Astrocyte of the cerebellum (primary cell): ENCODE measurements around the gene FNIP2.

Source experiments
- DNase-seq: peaks from one replicate; pipeline ENCODE4 v3.0.0-alpha.2; 2011; ENCODE audit warnings: low read depth
- H3K4me3 ChIP-seq: 2 replicates; pipeline ENCODE4 v1.5.1; 2011; ENCODE audit warnings: mild to moderate bottlenecking, low read depth, low read length, moderate library complexity
- CTCF ChIP-seq: IDR thresholded peaks from 2 replicates; pipeline ENCODE4 v1.5.1; 2012; ENCODE audit warnings: low read length, low read depth, moderate library complexity, mild to moderate bottlenecking; ENCODE audit errors: missing control alignments
- in situ Hi-C: cut with HindIII; loops from 2 replicates; pipeline ENCODE4 v1.10.0; 2017; ENCODE audit warnings: low sequenced_read_pairs

Gene FNIP2

DNA sequence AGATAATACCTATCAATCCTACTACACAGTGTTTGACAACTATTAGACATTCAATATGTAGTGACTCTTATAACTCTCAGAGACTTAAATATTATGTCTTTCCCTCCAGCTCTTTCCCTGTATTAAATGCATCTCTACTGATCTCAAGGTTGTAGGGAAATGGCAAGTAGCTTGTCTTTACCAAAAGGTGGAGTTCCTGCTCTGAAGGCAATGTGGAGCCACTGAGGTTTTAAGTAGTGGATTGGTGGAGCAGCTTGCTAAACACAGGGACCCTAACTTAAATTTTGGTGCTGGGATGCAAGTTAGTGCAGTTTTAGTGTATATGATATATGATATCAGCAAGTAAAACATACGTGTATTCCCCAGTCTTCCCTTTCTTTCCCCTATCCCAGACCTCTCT lies 13.1 kb downstream of the FNIP2 start:
- DNase-seq, result no peak
- in situ Hi-C loops, result no loop called here
- no peak for TF ChIP-seq CTCF

DNA sequence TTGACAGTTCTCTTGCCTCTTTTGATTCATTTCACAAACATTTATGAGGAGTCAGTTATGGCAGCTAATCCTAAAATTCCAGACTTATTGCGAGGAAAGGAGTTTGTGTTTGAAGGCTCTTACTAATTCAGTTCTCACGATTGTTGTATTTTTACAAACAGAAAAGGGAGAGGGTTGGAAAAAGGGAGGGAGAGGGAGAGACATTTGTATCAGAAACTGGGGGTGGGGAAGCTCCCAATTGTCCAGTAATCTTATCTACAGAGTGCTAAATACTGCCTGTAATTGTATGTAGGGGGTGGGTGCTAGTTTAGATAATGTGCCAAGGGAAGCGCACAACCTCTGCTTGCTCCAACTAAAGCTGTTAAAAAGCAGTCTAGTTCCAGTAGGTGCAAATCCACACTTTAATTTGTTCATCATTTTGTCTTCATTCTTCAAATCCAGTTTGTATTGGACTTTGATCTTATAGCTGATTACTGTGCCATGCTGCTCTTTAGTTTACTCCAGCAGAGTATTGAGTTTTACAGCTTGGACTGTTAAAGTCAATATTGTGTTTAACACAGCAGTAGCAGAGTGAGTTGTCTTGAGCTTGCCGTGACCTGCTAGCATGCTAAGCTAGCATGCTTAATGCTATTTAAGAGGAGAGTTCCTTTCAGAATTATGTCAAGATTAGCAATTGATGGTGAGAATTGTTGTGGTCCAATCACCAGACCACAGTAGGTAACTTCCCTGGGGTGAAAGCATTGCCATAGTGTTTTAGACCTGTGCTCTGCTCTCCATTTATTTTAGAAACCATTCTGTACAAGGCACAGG lies 13.9 kb downstream of the FNIP2 start:
- H3K4me3 ChIP-seq, result no peak overlapping the region
- no peak for DNase-seq
- in situ Hi-C loops, result no loop called here
- TF ChIP-seq CTCF, result no peak

More for the DNA sequence above, 13.1 kb downstream of the FNIP2 start:
- H3K4me3 ChIP-seq, result no peak overlapping the region

DNA sequence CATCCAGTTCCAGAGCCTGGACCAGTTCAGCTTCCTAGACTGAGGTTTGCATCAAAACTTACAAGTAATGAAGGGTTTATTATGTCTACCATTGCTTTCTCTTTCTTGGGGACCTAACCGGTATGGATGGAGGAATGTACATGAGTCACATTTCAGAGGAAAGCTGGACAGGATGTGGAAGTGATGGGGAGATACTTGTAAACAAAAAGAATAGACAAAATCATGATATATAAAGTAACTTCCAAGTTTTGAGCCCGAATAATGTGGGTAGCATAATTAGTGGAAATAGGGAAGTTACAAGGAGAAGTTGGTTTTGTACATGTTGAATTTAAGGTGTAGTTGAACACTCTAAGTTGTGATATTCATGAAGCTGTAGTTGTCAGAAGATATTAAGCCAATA lies 15.0 kb downstream of the FNIP2 start:
- in situ Hi-C loops, result no loop called here
- no peak overlapping the region for H3K4me3 ChIP-seq
- TF ChIP-seq CTCF, result no peak
- no peak for DNase-seq

DNA sequence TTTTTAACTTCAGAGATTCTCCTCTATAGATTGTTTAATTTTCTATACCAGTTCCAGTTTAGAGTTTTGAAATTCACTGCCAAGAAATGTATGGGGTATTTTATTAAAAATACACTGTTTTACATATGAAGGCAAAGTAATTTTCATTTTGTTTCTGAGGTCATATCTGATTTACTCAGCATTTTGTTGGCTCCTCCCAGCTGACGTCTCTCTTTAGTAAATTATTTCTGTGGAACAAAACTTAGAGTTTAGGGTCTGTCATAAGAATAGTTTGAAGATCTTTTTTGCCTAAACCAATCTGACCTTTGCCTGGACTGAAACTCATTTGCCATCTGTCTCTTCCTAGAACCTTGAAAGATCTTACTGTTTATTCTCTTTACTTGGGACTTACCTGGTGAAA lies 16.9 kb downstream of the FNIP2 start:
- no peak for DNase-seq
- no peak overlapping the region for H3K4me3 ChIP-seq
- no peak for TF ChIP-seq CTCF
- in situ Hi-C loops, result no loop called here

DNA sequence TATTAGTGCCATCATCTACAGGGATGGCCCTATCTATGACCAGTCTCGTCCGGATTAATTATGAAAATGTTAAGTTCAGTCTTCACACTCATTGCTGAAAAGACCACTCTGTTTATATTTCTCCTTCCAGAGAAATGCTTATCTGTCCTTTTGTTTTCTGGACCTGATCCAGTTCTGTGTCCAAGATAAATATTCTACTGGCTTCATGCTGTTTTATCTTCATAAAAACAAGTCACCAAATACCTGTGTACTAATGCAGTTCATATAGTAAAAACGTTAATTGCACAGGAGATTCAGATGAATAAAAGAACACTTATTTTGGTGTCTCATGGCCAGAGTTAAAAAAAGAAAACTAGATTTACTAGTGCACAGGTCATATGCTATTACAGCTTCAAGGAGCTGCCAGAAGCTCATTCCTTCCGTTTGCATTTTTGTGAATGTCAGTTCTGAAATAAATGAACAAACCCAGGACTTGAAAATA lies 17.3 kb downstream of the FNIP2 start:
- DNase-seq, result peak; percentile 48
- H3K4me3 ChIP-seq, result no peak overlapping the region
- no peak for TF ChIP-seq CTCF
- in situ Hi-C loops, result no loop called here

- TF ChIP-seq CTCF, result no peak
- DNase-seq, result no peak
- in situ Hi-C loops, result no loop called here
- no peak overlapping the region for H3K4me3 ChIP-seq
These were observed 18.1 kb downstream of the FNIP2 start for GRCh38 chr4:158786955-158787354.
